ENCODE results near the gene ASTN1. TPM values are rescaled to one million over a fixed set of nuclear protein-coding genes. Genes with fewer than 3 reads are reported as not detected.

Gene ASTN1
- polyA plus RNA-seq, 4 donors, result 1.7 to 2.0 (median 1.8) TPM

DNA sequence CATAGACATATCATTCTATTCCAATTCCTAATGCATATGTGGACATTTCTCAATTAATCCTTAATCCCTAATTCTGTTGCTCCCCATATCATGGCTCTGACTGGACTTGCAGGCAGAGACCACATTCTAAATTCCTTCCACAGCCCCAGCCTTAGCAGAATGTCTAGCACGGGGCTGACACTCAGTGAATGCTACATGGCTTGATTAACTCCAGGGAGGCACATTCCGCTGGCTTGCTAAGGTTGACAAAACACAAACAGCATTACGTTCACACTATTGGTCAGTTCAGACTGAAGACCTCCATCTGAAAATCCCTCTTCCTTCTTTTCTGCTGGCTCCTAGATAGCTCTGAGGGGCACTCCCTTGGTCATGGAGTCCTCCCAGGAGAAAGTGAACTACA, 119.4 kb downstream of the ASTN1 start:
- no peak for DNase-seq (ENCODE audit: low read depth in 4 of 4, low spot score in 3 of 4)

DNA sequence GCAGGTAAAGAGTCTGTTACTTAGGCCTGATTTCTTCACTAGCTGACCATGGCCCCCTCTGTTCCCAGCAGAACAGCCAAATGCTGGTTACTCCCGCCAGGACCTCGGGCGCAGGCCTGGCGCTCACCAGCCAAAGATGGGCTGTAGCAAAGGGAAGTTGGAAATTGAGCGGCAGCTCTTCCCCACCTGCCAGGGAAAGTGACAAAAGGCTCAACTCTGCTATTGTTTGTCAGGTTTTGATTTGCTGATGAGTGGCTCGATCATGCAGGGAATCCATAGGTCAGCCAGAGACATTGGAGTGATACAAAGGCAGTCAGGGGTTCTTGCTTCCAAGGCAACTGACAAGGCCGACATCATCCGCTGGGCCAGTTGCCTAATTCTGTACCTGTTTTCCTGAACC, 120.1 kb downstream of the ASTN1 start:
- DNase-seq (ENCODE audit: low read depth in 4 of 4, low spot score in 3 of 4), result no peak

DNA sequence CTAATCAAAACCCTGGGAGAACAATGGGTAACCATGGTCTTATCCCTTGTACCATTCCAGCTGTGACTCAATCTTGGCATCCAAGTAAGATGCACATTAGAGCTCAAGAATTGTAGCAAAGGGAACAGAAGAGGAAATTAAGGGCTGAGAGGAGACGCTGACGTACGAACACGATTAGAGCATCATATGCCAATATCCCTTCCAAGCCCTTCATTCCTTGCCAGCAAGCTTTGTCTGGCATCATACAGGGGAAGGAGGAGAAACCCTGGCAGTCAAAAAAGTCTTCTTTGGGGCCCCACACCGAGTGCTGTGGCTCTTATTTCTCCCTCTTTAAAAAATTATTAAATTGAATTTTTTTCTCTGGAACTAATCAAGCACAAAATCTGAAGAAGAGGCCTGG, 120.9 kb downstream of the ASTN1 start:
- no peak for DNase-seq (ENCODE audit: low read depth in 4 of 4, low spot score in 3 of 4)

DNA sequence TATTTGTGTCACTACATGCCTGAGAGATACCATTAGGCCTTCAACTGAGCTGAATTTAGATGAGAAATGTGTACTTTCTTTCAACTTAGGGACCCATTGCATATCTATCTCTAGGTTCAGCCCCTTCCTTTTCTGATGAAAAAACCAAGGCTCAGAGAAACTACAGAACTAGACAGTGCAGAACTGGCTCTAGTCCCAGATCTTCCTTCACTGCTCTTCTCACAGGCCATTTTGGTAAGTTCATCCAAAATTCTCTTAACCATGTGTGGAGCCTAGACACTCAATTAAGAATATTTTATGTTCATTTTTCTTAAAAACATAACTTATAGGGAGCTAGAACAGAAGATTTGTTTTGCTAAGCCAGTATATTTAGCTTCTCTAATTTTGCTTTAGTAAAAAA, 128.9 kb downstream of the ASTN1 start:
- no peak for DNase-seq (ENCODE audit: low read depth in 4 of 4, low spot score in 3 of 4)

DNA sequence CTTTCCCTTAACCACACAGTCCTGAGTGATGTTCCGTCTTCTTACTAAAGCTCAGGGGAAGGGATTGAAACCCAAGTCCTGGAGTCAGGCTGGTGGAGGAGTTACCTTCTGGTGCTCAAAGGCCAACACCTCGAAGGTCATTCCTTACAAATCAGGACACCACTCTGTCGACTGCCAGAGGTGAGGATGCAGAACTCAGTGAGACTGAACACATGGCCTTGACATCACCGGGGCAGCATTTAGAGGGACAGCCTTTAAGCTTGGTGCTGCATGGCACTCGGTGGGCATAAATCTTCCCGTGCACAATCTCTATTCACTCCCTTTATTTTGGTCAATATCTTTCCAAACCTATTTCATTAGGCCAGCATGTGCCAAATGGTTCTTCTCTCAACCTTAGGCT, 130.9 kb downstream of the ASTN1 start:
- DNase-seq (ENCODE audit: low read depth in 4 of 4, low spot score in 3 of 4), result no peak

DNA sequence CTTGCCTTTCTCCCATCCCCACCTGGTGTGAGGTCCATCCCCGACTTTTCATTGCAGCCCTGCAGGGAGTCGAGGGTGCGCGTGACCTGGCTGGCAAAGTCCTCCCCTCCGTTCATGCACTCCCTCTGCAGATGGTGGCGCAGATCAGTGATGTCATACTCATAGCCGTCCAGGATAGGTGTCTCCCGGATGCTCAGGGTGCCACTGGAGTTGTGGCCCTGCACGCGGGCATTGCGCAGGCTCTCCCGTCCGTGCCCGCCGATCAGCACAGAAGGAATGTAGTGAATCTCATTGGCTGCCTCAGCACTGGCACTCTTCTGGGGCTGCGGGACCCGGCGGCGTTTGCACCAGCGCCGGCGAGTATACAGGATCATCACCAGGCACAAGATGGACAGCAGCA, 132.1 kb downstream of the ASTN1 start:
- no peak for DNase-seq (ENCODE audit: low read depth in 4 of 4, low spot score in 3 of 4)

DNA sequence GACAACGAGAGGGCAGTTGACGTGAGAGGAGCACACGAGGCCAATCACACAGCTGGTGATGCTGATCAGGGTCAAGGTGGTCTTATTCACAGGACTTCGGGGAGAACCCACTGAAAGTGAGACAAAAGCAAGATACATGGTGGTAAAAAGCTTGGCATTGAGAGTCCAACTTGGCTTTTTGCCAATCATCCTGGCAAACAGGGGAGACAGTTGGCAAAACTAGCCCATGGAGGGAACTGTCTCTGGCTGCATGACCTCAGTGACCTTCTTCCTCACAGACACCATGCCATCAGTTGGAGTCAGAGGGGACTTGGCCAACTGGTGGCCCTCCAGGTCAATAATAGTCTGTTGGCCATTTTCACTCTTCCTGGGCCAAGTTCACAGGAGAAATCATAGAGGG, 139.9 kb downstream of the ASTN1 start:
- no peak for DNase-seq (ENCODE audit: low read depth in 4 of 4, low spot score in 3 of 4)

DNA sequence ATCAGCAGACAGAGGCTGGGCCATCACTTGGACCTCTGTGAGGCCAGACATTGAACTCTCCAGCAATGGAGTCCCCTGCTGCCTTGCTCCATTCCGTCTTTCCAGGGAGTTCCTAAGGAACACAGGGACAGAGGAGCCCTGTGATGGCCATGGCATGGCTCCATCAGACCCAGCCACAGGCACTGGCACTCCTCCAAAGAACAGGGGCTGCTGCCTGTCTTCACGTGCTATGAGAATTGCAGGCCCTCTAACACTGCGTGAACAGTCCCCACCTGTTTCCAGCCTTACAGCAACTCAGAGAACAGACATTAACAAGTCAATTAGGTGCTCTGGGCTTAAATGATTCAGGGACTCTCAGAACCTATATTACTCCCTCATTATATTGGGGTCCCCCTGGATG, 140.8 kb downstream of the ASTN1 start:
- DNase-seq (ENCODE audit: low read depth in 4 of 4, low spot score in 3 of 4), result no peak

DNA sequence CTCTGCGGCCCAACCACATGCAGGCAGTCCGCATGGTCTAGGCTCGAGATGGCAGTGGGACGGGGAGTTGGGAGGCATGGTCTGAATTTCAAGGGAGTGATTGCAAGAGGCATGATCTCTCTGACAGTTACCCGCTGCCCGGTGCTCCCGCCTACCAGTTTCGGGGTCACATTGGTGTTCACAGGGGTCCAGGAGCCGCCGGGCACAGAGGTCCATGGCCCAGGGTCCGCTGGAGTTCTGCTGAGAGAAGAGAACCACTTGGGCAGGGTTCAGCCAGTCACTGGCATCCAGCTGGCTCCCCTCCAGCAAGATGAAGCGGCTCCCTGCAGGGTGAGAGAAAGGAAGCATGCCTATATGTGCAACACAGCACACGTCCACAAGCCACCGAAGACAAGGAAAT, 141.3 kb downstream of the ASTN1 start:
- DNase-seq (ENCODE audit: low read depth in 4 of 4, low spot score in 3 of 4), result no peak

DNA sequence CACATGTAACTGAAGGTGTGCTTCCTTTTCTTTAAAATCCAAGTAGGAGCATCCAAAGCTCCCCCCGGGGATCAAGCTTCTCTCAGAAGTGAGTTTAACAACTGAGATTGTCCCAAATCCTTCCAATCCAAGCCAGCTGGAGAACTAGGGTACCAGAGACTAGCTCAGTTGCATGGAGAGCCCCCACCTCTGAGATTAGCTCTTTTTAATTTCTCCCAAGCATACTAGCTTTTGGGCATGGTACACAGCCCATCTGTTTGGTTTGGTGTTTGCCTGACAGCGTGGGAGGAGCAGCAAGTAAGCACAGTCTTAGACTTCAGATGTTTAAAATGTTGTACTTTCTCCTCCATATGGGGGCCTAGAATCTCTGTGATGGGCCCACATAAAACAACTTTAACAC, 142.8 kb downstream of the ASTN1 start:
- DNase-seq (ENCODE audit: low read depth in 4 of 4, low spot score in 3 of 4), result no peak

DNA sequence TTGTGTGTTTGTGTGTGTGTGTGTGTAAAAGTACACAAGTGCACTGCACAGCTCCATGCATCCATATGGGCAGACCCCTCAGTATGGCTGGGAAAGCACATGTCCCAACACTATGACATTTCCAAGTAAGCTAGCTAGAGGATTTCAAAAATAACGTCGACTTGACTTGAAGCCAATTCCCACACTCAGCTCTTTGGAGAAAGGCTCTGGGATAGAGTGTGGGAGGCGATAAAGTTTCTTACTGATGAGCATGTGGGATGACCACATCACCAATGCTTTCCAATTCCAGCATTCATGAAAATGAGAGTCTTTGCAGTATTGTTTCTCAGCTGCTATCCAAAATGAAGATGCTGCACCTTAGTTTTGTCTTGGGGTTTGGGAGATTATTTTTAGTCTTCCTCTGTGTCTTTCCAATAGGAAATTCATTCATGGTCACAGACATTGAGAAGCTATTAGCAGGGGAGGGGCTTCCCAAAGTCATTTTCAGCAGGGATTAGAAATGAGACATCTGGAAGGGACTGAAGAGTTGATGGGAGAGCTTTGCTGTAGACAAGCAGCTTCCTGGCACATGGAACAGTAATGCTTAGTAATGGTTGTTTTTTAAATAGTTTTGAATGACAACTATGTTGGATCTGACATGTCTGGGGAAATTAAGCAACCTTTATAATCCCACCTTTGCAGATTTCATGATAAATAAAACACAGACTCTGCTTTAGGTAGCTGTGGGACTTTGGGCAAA, 143.5 kb downstream of the ASTN1 start:
- DNase-seq (ENCODE audit: low read depth in 4 of 4, low spot score in 3 of 4), result no peak

DNA sequence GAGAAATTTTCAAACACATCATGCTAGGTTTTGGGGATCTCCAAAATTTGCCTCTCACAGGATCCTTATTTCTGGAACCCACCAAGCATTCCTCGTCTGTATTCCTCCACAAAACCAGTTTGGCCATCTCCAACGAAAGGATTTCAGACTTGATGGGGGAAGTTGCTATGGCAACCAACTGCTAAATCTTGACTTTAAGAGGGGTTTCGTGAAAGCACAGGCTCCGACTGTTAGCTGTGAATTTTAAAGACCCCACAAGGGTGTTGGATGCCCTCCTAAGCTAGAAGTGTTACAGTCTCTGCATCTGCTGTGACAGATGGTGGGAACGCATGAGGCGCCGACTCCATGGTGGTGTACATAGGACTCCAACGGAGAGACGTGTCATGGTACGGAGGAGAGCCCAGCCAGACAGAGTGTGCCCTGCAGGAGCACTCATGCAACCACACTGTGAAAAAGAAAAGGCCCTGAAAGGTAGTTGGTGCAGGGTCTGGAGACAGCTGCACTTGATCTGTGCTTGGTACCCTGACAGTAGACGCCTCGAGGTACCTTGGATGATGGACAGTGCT, 147.1 kb downstream of the ASTN1 start:
- DNase-seq (ENCODE audit: low read depth in 4 of 4, low spot score in 3 of 4), result no peak

DNA sequence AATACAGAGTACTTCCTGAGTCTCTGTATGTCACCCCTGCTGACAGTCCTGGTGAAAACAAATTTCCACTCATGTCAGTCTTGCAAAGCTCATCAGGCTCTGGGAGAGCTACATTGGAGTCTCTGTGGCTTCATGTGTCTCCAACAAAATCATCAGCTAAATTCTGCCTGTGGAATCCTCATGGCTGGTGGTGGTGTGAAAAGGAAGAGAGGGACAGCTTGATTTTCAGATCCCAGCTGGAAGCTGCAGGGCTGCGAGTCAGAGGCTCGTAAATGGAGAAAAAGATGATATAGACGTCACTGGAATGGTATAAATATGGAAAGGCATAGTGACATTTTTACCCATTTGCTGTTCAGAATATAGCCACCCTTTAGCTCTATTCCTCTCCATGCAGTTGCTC, 150.2 kb downstream of the ASTN1 start:
- DNase-seq (ENCODE audit: low read depth in 4 of 4, low spot score in 3 of 4), result no peak

DNA sequence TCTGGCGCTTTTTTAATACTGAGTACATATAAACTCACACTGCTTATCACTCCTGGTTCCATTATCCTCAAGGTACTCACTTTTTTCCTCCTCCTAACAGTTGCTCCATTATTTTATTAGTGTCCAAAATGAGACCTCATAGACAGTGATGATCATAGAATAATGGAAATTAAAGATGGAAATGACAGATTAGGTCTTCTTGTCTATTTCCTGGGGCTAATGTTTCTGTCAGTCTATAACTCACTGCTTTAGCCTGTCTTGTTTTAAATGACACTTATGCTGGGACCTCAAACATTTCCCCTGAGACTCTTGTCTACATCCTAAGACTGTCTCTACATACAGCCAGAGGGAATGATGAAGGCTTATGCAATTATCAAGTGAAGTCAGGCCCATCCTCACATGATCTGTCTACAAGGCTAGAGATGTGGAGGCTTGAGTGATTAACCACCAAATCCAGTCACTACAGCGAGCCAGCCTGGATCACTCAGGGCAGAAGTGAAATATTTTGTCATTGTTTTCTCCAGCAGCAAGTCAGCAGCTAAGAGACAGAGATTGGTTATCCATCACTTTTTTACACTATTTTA, 152.1 kb downstream of the ASTN1 start:
- DNase-seq (ENCODE audit: low read depth in 4 of 4, low spot score in 3 of 4), result no peak

DNA sequence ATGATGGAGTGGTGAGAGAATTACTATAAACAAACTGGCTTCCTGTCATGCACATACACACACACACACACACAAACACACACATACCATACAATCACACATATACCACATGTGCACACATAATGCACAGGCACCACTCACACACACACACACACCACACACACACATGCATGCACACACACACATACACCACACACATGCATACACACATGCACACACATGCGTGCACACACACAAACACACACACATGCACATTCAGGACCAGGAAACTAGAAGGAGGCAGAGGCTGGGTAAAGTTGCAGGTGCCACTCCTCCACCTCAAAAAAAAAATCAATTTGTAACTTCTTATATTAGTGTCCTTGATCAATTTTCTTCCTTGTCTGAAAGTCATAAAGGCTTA, 153.0 kb downstream of the ASTN1 start:
- DNase-seq (ENCODE audit: low read depth in 4 of 4, low spot score in 3 of 4), result no peak

DNA sequence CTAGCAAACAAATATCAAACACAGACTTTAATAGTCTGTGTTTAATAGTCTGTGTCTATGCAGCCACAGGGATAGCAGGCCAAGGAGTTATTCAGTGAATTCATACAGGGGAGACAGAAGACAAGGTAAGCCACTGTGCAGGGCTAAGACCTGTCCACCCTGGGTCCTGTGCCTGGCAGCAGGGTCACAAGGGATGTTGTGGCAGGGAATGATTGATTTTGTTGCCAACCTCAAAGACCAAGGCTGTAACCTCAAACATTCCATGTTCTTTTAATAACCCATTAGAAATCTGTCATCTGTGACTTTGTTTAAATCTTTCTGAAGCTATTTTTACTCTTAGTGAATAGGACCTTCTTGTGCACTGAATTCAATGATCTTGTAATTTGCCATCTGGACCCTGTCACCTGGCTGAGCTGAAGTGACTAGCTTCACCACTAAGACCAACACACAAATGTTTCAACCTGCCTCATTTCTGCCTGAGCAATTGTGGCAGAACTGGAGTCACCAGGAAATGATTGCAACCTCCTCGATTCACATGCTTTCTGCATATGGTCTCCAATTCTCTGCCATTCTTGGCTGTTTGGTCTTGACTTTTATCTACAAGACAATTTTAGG, 154.2 kb downstream of the ASTN1 start:
- DNase-seq (ENCODE audit: low read depth in 4 of 4, low spot score in 3 of 4), result no peak

DNA sequence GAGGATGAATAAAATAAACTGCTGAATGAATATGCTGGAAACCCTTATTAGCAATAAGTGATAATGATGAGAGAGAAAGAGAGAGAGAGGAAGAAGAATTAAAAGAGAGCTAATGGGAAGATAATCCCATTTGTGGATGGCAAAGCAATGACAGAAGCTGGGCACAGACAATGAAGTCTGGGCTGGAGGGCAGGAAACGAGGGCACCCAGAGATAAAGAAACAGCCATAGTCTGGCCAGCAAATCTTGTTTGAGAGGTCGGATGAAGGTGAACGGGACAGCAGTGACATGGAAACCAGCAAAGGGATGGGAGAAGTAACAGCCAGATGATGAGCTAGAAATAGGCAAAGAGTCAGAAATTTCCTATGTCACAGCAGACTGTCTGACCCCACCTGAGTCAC, 155.9 kb downstream of the ASTN1 start:
- no peak for DNase-seq (ENCODE audit: low read depth in 4 of 4, low spot score in 3 of 4)

DNA sequence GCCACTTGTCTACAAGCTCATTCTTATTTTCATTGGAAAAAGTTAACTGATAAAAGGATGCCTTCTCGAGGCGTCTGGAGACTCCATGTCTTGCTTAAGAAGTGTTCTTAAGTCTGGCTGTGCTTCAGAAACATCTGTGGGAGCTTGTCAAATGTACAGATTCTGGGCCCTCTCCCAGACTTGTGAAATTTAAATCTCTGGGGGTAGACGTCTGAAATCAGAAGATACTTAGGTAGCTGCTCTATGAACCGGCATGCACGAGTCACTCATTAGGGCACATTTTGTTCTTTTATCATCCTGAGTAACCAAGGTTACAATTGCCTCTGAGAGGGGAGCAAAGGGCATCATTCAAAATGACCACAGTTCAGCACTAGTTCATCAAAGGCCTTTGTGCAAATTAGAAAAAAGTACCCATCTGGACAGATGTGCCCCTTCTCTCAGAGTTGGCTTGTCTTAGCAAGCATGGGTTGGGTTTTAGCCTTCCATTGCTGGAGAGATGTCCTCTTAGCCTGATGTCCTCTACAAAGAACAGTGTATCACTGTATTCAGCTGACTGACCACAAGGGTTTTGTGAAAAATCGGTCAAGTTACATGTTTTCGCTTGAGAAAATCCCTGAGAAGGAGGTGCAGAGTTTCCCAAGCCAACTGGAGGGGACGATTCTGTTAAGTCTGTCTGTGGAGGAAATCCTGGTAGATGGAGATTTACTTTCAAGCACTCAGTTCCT, 156.9 kb downstream of the ASTN1 start:
- peak in 1 of 4 donors; percentile 15 for DNase-seq (ENCODE audit: low read depth in 4 of 4, low spot score in 3 of 4)

DNA sequence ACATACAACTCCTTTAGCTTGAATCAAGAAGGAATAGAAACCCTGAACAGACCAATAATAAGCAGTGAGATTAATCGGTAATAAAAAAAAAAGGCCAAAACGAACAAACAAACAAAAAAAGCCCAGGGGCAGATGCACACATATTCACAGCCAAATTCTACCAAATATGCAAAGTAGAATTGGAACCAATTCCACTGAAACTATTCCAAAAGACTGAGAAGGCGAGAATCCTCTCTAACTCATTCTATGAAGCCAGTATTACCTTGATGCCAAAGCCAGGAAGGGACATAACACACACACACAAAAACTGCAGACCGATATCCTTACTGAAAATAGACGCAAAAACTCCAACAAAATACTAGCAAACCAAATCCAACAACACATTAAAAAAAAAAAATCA, 161.6 kb downstream of the ASTN1 start:
- no peak for DNase-seq (ENCODE audit: low read depth in 4 of 4, low spot score in 3 of 4)

DNA sequence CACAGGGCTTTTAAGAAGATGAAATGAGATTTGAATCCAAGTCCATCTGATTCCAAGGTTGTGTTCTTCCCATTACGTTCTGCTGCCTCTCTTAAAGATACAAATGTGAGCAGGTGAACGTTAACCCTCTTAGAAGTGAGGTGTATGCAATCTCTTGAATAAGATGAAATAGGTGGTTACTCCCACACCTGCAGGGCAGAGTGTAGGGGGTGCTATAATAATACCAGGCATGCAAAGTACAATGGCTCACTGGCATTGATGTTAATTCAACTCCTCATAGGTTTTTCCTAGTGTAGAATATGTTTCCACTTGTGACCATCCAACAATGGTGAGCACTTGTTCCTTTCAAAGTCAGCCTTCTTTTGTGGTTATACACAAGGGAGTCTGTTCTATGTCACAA, 163.0 kb downstream of the ASTN1 start:
- no peak for DNase-seq (ENCODE audit: low read depth in 4 of 4, low spot score in 3 of 4)

DNA sequence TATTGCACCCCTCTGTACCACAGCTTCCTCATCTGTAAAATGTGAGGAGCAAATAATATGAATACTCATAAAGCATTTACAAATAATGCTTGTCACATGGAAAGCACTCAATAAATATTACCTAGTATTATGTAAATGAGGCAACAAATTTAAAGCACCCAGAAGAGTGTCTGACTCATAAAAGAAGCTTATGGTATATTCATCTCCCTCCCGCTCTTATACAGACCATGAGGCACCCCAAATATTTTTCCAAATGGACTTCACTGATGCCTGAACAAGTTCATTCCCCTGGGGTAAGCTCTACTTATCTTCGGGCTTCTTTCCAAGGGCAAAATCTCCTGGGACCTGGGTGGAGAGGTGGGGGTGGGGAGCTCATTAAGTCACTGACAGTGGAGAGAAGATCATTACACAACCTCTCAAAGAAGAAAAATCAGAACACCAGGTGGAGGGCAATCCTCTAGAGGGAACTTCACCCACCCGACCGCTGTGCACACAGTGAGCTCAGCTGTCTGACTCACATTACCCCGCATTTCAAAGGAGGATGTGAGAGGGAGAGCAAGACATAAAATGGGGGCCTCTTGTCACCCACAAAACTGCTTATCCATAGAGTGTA, 166.2 kb downstream of the ASTN1 start:
- no peak for DNase-seq (ENCODE audit: low read depth in 4 of 4, low spot score in 3 of 4)

All from right renal pelvis (tissue), 4 donors.